ENCODE data around the gene MUSTN1. TPM values are rescaled to one million over a fixed set of nuclear protein-coding genes. Genes with fewer than 3 reads are reported as not detected.

Gene MUSTN1
- total RNA-seq, 1 donor from 2014 or later: 4.1 TPM

DNA sequence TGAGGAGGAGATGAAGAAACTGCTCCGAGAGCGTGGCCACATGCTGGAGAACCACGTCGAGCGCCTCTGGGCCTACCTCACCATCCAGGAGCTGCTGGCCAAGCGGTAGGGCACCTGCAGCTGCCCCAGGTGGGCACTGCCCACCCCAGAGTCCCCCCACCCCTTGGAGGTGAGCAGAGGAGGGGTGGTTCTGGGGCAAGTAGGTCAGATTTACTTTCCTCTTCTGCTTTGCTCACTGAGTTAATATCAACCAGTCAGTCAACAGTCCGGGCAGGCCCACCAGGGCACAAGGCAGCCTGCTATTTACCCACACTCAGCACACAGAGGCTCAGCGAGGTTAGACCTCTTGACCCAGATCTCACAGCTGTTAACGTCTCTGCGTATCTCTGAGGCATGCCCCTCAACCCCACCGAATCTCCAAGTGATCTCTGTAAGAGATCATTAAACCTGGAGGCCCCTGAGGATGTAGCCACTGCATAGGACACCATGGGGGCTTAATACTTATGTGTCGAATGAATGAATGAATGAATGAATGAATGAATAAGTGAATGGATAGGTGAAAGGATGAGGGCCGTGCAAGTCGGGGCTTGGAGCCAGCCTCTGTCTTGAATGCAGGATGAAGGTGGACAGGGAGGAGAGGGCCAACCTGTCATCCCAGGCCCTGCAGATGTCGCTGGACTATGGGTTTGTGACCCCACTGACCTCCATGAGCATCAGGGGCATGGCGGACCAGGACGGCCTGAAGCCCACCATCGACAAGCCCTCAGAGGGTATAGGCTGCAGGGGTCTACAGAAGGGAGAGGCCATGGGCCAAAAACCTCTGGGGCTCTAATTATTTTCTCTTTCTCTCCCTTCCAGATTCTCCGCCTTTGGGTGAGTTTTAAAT is 48.2 kb downstream of the MUSTN1 start:
- H3K27me3 Mint-ChIP-seq (ENCODE audit: low read depth): peaks cover 11% of the 10 kb centered on the region
- no peak overlapping the region for H3K4me3 Mint-ChIP-seq
- no peaks in the 10 kb centered on the region for H3K9me3 Mint-ChIP-seq
- TF ChIP-seq CTCF (conservative IDR thresholded peaks at IDR 0.05): no peak
- H3K36me3 Mint-ChIP-seq (ENCODE audit: low read depth): no peaks in the 10 kb centered on the region
- no peak for DNase-seq (ENCODE audit: low read depth, low spot score)
- no peak overlapping the region for H3K27ac Mint-ChIP-seq (ENCODE audit: unreplicated experiment)
- H3K4me1 Mint-ChIP-seq: peaks cover 7% of the 10 kb centered on the region

- no peak for DNase-seq (ENCODE audit: low read depth, low spot score)
- no peak overlapping the region for H3K4me3 Mint-ChIP-seq
- H3K4me1 Mint-ChIP-seq: peaks cover 7% of the 10 kb centered on the region
- H3K36me3 Mint-ChIP-seq (ENCODE audit: low read depth): no peaks in the 10 kb centered on the region
- no peak overlapping the region for H3K27ac Mint-ChIP-seq (ENCODE audit: unreplicated experiment)
- peaks cover 17% of the 10 kb centered on the region for H3K27me3 Mint-ChIP-seq (ENCODE audit: low read depth)
- no peaks in the 10 kb centered on the region for H3K9me3 Mint-ChIP-seq
- no peak for TF ChIP-seq CTCF (conservative IDR thresholded peaks at IDR 0.05)
Measured at GRCh38 chr3:52784931-52785590, 49.8 kb downstream of the MUSTN1 start.

GRCh38 chr3:52784021-52784621 is 50.7 kb downstream of the MUSTN1 start:
- Mint-ChIP-seq H3K4me3 (no peak overlapping the region), H3K4me1 (peaks cover 4% of the 10 kb centered on the region), H3K36me3 (ENCODE audit: low read depth) (no peaks in the 10 kb centered on the region), H3K9me3 (no peaks in the 10 kb centered on the region), H3K27me3 (ENCODE audit: low read depth) (peaks cover 17% of the 10 kb centered on the region), H3K27ac (ENCODE audit: unreplicated experiment) (no peak overlapping the region)
- no peak for TF ChIP-seq CTCF (conservative IDR thresholded peaks at IDR 0.05)
- no peak for DNase-seq (ENCODE audit: low read depth, low spot score)

DNA sequence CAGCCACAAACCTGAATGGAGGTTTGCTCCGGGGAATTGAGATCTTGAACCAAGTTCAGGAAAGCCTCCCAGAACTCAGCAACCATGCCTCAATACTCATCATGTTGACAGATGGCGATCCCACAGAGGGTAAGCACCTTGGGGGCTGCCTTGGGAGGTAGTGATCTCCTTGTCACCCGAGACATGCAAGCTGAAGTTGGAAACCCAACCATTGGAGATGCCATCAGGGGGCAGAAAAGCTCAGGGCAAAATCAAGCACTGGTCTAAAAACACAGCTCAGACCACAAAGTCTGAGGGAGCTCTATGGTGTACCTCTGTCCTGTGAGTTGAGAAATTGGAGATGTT is 51.6 kb downstream of the MUSTN1 start:
- no peaks in the 10 kb centered on the region for H3K36me3 Mint-ChIP-seq (ENCODE audit: low read depth)
- H3K4me3 Mint-ChIP-seq: no peak overlapping the region
- no peak for DNase-seq (ENCODE audit: low read depth, low spot score)
- no peaks in the 10 kb centered on the region for H3K4me1 Mint-ChIP-seq
- no peak for TF ChIP-seq CTCF (conservative IDR thresholded peaks at IDR 0.05)
- H3K9me3 Mint-ChIP-seq: no peaks in the 10 kb centered on the region
- peaks cover 17% of the 10 kb centered on the region for H3K27me3 Mint-ChIP-seq (ENCODE audit: low read depth)
- H3K27ac Mint-ChIP-seq (ENCODE audit: unreplicated experiment): no peak overlapping the region

Small RNA genes lying within 50 kb of the gene (microRNA-seq; reads per million reads assigned to microRNA genes)
- not detected for gene MIR8064

Other genes with a start within 250 kb of the MUSTN1 start
- gene PBRM1, start 149.1 kb downstream of the MUSTN1 start, total RNA-seq: 107 and 109 TPM in 2 replicates
- gene GNL3, start 149.0 kb downstream of the MUSTN1 start, total RNA-seq: 142 TPM in 2 replicates
- gene GLT8D1, start 129.2 kb downstream of the MUSTN1 start, total RNA-seq: 64.1 and 69.9 TPM in 2 replicates
- gene SPCS1, start 128.9 kb downstream of the MUSTN1 start, total RNA-seq: 101 and 109 TPM in 2 replicates
- 45.9 and 52.3 TPM in 2 replicates for gene NEK4, start 64.1 kb downstream of the MUSTN1 start, total RNA-seq
- gene ITIH1, start 57.4 kb downstream of the MUSTN1 start, total RNA-seq: not detected in 2 replicates
- 0.52 TPM in 1 of 2 replicates, not detected in the other for gene ITIH3, start 40.2 kb downstream of the MUSTN1 start, total RNA-seq
- 6.3 and 8.6 TPM in 2 replicates for gene ITIH4, start 4.3 kb downstream of the MUSTN1 start, total RNA-seq
- gene STIMATE, start 62.5 kb upstream of the MUSTN1 start, total RNA-seq: 20.3 and 21.3 TPM in 2 replicates
- gene SFMBT1, start 211.1 kb upstream of the MUSTN1 start, total RNA-seq: 19.8 and 20.6 TPM in 2 replicates